ENCODE data around the gene UBE2G1. TPM values are rescaled to one million over a fixed set of nuclear protein-coding genes. Genes with fewer than 3 reads are reported as not detected.

UBE2G1 gene, protein sequence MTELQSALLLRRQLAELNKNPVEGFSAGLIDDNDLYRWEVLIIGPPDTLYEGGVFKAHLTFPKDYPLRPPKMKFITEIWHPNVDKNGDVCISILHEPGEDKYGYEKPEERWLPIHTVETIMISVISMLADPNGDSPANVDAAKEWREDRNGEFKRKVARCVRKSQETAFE
- 10 to 100 TPM; 16.5 to 51.8 (median 33.9) TPM for total RNA-seq

DNA sequence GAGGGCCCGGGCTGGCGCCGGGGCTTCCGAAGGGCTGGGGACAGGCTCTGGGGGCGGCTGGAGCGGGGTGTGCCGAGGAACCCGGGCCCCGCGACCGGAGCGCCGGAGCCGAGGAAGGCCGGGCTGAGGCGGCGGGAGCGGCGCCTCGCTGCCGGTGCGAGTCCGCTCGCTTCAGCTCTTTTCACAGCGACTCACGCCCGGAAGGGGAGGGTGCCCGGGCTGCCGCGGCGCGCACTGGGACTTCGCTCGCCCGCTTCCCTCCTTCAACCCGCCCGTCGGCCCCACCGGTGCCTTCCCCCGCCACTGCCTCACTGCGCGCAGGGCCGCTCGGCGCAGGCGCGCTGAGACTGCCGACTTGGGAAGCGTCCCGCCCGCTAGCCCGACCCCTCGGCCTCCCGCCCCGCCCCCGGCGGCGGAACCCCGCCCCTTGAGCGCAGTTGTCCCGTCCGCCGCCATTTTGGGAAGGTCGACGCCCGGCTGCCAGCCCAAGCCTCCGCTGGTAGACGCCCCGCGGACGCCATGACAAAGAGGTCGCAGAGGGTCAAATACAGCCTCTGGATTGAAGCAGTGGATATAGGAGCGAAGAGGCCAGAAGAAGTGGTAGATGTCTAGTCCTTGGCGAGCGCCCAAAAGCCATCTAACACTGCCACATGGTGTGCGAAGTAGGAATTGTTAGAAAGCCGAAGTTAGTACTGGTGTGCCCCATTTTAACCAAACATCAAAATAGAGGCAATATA is at the start of gene UBE2G1:
TSS of gene UBE2G1 (minus strand) at position 349 of the 737 bp plus-strand sequence. CDS start 359 bp downstream, outside the sequence.
- no peaks in the 10 kb centered on the region for H3K9me3 ChIP-seq
- intact Hi-C loops (cut with DNase I; ENCODE audit: low total_unique reads) = no loop called here
- no peaks in the 10 kb centered on the region for H3K27me3 ChIP-seq
- peak within 1 kb of the TSS; percentile 96 to 97 for H3K27ac ChIP-seq
- peak within 1 kb of the TSS; percentile 70 to 89 for H3K4me3 ChIP-seq
- no peaks in the 10 kb centered on the region for H3K4me1 ChIP-seq
- no peaks in the 10 kb centered on the region for H3K36me3 ChIP-seq
- TF ChIP-seq, protein P1, sequence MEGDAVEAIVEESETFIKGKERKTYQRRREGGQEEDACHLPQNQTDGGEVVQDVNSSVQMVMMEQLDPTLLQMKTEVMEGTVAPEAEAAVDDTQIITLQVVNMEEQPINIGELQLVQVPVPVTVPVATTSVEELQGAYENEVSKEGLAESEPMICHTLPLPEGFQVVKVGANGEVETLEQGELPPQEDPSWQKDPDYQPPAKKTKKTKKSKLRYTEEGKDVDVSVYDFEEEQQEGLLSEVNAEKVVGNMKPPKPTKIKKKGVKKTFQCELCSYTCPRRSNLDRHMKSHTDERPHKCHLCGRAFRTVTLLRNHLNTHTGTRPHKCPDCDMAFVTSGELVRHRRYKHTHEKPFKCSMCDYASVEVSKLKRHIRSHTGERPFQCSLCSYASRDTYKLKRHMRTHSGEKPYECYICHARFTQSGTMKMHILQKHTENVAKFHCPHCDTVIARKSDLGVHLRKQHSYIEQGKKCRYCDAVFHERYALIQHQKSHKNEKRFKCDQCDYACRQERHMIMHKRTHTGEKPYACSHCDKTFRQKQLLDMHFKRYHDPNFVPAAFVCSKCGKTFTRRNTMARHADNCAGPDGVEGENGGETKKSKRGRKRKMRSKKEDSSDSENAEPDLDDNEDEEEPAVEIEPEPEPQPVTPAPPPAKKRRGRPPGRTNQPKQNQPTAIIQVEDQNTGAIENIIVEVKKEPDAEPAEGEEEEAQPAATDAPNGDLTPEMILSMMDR (IDR thresholded peaks at IDR 0.05) = peak in 3 of 4 experiments; percentile 18 to 30 (median 27)
- peak; percentile 89 to 98 for TF ChIP-seq POLR2A (IDR thresholded peaks at IDR 0.05)
- peak; percentile 97 to 99 for DNase-seq

DNA sequence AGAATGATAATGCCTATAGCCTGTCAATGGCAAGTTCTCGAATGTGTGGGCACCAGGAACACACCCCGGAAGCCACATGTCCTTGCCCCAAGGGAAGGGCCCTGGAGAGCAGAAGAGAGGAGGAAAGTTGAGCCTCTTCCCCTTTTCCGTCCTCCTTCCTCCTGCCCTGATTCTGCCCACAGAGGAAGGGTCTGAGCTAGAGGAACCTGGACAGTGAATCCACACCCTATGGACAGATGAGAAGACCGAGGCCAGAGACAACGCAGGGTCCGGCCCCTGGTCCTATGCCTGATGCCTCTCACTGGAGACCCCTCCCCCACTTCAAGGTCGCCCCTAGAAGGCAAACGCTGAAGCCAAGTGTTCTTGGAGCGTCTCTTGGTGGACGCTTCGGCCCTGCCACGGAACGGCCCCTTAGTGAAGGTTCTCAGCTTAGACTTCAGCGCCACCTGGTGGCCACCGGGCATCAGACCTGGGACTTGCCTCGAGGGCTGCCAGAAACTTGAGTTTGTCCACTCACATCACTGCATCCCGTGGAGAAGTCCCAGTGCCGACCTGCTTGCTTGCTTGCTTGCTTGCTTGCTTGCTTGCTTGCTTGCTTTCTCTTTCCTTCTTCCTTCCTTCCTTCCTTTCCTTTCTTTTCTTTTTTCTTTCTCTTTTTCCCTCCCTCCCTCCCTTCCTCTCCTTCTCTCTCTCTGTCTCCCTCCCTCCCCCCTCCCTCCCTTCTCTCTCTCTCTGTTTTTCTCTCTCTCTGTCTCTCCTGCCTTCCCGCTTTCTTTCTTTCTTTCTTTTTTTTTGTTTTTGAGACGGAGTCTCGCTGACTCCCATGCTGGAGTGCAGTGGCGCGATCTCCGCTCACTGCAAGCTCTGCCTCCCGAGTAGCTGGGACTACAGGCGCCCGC is 46.7 kb upstream of the UBE2G1 start:
- no peak overlapping the region for H3K4me3 ChIP-seq
- peak; percentile 93 to 94 for DNase-seq
- H3K27me3 ChIP-seq = no peaks in the 10 kb centered on the region
- no peaks in the 10 kb centered on the region for H3K36me3 ChIP-seq
- intact Hi-C loops (cut with DNase I; ENCODE audit: low total_unique reads) = loop anchor here (5.0 kb wide), 1 partner anchor 201 kb away; no protein-coding TSS in a partner anchor
- no peaks in the 10 kb centered on the region for H3K4me1 ChIP-seq
- H3K9me3 ChIP-seq = no peaks in the 10 kb centered on the region
- peak overlapping the region; percentile 12 to 54 for H3K27ac ChIP-seq
- no peak for TF ChIP-seq POLR2A (IDR thresholded peaks at IDR 0.05)
- TF ChIP-seq, protein P1 (IDR thresholded peaks at IDR 0.05) = peak; percentile 88 to 96 (median 93)

DNA sequence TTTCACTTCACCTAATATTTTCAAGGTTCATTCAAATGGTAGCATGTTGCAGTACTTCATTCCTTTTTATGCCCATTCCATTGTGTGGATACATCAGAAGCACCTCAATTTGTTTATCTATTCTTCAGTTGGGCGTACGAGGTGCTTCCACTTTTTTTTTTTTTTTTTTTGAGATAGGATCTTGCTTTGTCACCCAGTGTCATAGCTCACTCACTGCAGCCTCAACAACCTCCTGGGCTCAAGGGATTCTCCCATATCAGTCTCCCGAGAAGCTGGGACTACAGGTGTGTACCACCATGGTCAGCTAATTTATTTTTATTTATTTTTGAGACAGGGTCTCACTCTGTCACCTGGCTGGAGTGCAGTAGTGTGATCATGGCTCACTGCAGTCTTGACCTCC is 44.7 kb upstream of the UBE2G1 start:
- Histone ChIP-seq H3K9me3 (no peaks in the 10 kb centered on the region), H3K27ac (no peak overlapping the region), H3K27me3 (no peaks in the 10 kb centered on the region), H3K36me3 (no peaks in the 10 kb centered on the region), H3K4me1 (no peaks in the 10 kb centered on the region), H3K4me3 (no peak overlapping the region)
- intact Hi-C loops (cut with DNase I; ENCODE audit: low total_unique reads) = loop anchor here (5.0 kb wide), 1 partner anchor 199 kb away; no protein-coding TSS in a partner anchor
- DNase-seq = no peak
- TF ChIP-seq, protein P1 (IDR thresholded peaks at IDR 0.05) = no peak
- no peak for TF ChIP-seq POLR2A (IDR thresholded peaks at IDR 0.05)

DNA sequence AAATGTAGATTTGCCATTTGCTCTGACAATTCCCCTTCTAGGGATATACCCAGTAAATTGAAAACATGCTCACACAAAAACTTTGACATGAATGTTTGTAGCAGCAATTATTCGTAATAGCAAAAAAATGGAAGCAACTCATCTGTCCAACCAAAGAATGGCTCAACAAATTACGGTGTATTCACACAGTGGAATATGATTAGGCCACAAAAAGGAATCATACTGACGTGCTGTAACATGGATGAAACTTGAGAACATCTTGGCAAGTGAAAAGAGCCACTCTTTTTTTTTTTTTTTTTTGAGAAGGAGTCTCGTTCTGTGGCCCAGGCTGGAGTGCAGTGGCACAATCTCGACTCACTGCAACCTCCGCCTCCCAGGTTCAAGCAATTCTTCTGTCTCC is 43.2 kb upstream of the UBE2G1 start:
- no peaks in the 10 kb centered on the region for H3K4me1 ChIP-seq
- H3K27me3 ChIP-seq = no peaks in the 10 kb centered on the region
- no peak overlapping the region for H3K4me3 ChIP-seq
- H3K9me3 ChIP-seq = no peaks in the 10 kb centered on the region
- no peak overlapping the region for H3K27ac ChIP-seq
- DNase-seq = no peak
- no peaks in the 10 kb centered on the region for H3K36me3 ChIP-seq
- TF ChIP-seq POLR2A (IDR thresholded peaks at IDR 0.05) = no peak
- TF ChIP-seq, protein P1 (IDR thresholded peaks at IDR 0.05) = no peak
- intact Hi-C loops (cut with DNase I; ENCODE audit: low total_unique reads) = loop anchor here (5.0 kb wide), 1 partner anchor 197 kb away; no protein-coding TSS in a partner anchor
